ENCODE data around the gene ARSB.

The ARSB gene

DNA sequence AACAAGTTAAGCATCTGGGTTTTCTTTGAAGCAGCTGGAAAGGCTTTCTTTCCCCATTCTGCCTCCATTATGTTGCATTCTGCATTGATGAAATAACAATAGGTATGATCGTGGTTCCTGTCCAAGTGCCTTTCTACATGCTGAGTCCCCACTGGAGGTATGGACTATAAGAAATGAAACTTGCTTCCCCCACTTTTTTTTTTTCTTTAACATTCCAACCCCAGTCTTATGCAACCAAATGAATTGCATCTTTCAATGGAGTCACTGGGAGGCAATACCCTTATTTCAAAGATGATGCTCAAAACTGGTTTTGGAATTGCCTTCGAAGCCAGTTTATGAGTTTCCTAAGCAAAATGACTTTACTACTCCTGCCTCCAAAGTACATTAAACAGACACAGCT is 58.9 kb downstream of the ARSB start:
- peak; percentile 33 for DNase-seq (ENCODE audit: low read depth)
- H3K4me3 ChIP-seq (ENCODE audit: low read length) = no peak overlapping the region
- TF ChIP-seq CTCF (conservative IDR thresholded peaks at IDR 0.05; ENCODE audit: low read length) = no peak

- no peak overlapping the region for H3K4me3 ChIP-seq (ENCODE audit: low read length)
- no peak for DNase-seq (ENCODE audit: low read depth)
- TF ChIP-seq CTCF (conservative IDR thresholded peaks at IDR 0.05; ENCODE audit: low read length) = no peak
These were observed 59.8 kb downstream of the ARSB start for GRCh38 chr5:78925129-78925876.

- no peak for DNase-seq (ENCODE audit: low read depth)
- no peak for TF ChIP-seq CTCF (conservative IDR thresholded peaks at IDR 0.05; ENCODE audit: low read length)
- H3K4me3 ChIP-seq (ENCODE audit: low read length) = no peak overlapping the region
These were observed 61.5 kb downstream of the ARSB start for GRCh38 chr5:78923622-78923970.

DNA sequence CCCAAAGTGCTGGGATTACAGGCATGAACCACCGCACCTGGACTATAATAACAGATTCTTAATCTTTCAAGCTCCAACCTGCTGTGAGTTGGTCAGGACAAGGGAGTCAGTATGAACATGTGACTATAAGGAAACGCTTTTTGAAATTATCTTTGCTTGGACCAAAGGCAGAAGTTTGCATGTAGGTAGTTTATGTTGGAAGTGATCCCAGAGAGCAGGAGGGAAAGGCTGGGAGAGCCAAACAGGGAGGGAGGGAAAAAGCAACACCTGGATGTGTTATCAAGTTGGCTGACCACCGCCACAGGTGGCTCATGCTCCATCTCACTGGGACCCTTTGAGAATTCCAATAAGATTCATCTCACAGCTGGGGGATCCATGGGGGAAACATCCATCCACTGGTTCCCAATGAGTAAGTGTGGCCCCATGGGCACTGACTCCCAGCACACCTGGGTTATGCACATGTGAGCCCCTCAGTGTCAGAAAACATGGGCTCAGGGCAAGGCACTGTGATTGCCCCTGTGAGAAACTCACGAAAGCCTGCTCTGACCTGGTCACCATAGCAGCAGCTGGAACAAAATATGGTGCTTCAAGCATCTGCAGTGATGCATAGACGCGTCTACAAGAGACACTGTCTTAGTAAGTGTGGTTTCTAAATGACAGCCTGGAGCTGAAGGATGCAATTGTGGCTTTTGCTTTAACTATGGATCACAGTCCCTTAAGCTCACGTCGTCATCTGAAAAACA is 62.1 kb downstream of the ARSB start:
- TF ChIP-seq CTCF (conservative IDR thresholded peaks at IDR 0.05; ENCODE audit: low read length) = no peak
- H3K4me3 ChIP-seq (ENCODE audit: low read length) = no peak overlapping the region
- DNase-seq (ENCODE audit: low read depth) = no peak

- H3K4me3 ChIP-seq (ENCODE audit: low read length) = no peak overlapping the region
- TF ChIP-seq CTCF (conservative IDR thresholded peaks at IDR 0.05; ENCODE audit: low read length) = peak; percentile 64
- DNase-seq (ENCODE audit: low read depth) = peak; percentile 51
These were observed 64.5 kb downstream of the ARSB start for GRCh38 chr5:78920604-78921003.

GRCh38 chr5:78919796-78920195 is 65.3 kb downstream of the ARSB start:
- no peak for DNase-seq (ENCODE audit: low read depth)
- no peak overlapping the region for H3K4me3 ChIP-seq (ENCODE audit: low read length)
- TF ChIP-seq CTCF (conservative IDR thresholded peaks at IDR 0.05; ENCODE audit: low read length) = no peak

GRCh38 chr5:78916044-78916443 is 69.1 kb downstream of the ARSB start:
- no peak overlapping the region for H3K4me3 ChIP-seq (ENCODE audit: low read length)
- no peak for TF ChIP-seq CTCF (conservative IDR thresholded peaks at IDR 0.05; ENCODE audit: low read length)
- DNase-seq (ENCODE audit: low read depth) = no peak

All from AG10803 (cell line).